DMS 273 (cell line): ENCODE results near the gene LYSET.
"Not testable (repeated sequence)": the region's sequence is repeated elsewhere in the genome, so short reads cannot be mapped to it uniquely, and the experiment has no call there.

Experiments
- DNase-seq: peaks from one replicate; lab custom pipeline; 2025; ENCODE audit not compliant: unreplicated experiment; lab: John Stamatoyannopoulos, UW

LYSET gene

GRCh38 chr14:93184391-93185348 lies at the start of gene LYSET, which contains the start of gene MOAP1:
Gene LYSET (plus strand): TSS chr14:93185317. CDS start chr14:93185406, 89 bp downstream.
Gene MOAP1 (minus strand): TSS chr14:93184897. CDS start chr14:93184242, 655 bp downstream.
- DNase-seq, result peak; percentile 94

DNA sequence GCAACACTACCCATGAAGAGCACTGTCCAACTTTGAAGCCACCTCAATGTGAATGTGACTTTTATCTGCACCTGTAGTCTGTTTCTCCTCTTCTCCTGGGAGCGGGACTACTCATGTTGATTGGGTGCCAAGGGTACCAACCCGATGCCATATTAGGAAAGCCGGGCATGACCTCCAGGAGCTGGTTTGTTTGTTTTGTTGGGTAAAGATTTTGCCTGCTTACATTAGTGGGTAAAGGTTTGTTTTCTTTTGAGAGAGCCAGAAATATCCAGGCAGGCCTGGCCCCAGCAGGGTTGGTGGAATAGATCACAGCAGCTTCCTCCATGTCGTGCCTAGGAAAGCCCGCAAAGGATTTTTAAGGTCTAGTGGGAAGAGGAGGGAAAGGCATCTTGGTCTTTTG lies 49.7 kb upstream of the LYSET start:
- DNase-seq, result no peak

DNA sequence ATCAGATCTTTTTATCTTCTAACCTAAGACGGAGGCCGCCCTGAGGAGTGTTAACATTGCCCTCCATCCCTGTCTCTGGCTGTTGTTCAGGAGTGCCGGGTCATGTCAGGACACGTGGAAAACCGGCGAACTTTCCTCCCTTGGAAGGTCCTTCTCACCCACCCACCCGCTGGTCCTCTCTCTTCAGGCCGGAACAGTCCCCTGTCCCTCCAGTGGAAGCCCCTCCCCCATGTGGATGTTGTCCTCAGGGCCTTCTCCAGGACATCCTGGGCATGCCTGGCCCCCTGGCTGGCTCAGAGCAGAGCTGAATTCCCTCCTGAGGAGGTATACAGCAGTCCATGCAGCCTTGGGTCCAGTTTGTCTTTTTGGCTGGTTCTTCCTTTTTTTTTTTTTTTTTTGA lies 49.1 kb upstream of the LYSET start:
- DNase-seq, result no peak

GRCh38 chr14:93136508-93136907 lies 48.6 kb upstream of the LYSET start:
- DNase-seq, result not testable (repeated sequence)

DNA sequence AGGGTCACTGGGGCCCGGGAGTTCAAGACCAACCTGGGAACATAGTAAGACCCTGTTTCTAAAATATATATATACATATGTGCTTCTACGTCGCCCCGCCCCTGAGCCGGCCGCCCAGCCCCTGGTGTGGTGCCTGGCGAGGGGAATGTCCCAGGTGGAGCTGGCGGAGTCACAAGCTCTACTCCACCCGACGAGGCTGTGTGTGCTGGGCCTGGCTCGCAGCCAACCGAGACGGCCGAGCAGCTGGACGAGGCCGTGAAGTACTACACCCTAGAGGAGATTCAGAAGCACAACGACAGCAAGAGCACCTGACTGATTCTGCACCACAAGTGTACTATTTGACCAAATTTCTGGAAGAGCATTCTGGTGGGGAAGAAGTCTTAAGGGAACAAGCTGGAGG lies 47.3 kb upstream of the LYSET start:
- DNase-seq, result peak; percentile 85

GRCh38 chr14:93142854-93143652 lies 42.1 kb upstream of the LYSET start:
- no peak for DNase-seq

DNA sequence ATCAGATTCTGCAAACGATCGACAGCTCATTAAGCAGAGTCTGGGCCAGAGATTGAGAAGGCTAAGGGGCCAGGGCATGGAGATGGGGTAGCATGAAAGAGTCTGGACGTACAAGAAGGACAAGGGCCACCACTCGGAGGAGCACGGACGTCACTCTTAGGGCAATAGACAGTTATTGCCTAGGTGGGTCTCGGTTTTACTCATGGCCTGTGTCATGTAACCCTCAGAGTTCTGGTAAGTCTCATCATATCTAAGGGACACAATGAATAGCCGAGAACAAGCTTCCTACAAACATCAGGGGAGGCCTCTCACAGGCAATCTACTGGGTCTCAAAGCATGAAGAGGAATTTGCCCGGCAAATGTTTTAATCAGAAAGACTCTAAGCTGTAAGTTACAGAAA lies 39.0 kb upstream of the LYSET start:
- no peak for DNase-seq

- no peak for DNase-seq
Observed at GRCh38 chr14:93148979-93149378, 36.1 kb upstream of the LYSET start.

DNA sequence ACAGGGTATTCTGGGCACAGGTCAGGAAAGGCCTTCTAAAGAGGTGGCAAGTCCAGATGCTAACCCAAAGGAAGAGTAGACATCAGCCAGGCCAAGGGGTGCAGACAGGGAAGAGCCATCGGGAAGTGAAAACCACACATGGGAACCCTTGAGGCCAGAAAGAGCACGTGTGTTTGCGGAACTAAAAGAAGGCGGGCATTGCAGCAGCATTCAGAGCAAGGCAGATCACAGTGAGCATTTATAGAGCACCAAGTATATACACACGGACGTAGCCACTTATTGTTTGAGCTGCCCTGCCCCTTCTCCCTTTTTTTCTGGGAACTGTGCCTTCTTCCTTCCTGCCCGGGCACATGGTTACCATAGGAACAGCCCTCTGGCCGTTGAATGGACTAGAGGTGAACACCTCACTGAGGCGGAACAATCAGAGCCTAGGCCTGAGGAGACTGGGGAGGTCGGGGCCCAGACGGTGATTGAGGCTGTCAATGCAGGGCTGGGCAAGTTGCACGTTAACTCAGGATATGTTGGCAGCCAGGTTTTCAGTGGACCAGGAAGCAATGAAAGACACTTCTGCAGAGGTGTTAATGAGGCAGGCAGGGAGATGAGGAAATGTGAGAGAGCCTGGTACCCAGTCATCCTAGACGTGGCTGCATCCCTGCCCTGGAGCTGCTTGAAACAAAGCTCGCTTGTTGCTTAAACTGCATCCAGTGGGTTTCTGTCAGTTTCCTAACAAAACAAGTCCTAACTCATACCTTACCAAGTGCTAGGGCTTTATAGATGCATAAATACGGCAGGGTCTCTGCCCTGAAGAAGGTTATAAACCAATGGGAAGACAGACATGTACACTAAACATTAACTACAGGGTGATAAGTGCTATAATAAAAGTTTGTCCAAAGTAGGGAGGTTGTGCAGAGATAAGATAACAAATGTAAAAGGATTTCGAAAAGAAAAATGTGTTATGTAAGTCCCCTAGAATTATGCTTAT lies 34.6 kb upstream of the LYSET start:
- DNase-seq, result no peak

GRCh38 chr14:93153121-93153520 lies 32.0 kb upstream of the LYSET start:
- no peak for DNase-seq

DNA sequence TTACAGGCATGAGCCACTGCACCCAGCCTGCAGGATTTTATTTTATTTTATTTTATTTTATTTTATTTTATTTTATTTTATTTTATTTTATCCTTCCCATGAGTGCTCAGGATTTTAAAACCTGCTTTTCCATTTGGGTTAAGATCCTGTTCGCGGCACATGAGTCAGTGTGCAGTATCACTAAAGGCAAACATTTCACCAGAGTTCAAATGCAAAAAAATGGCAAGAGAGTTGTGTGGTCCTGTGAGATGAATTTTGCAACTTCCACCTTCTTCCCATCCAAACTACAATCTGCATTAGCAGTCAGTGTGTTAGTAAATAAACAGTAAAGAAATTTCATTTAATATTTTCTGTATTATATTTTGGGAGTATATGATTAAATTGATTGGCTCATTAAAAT lies 29.4 kb upstream of the LYSET start:
- DNase-seq, result no peak

DNA sequence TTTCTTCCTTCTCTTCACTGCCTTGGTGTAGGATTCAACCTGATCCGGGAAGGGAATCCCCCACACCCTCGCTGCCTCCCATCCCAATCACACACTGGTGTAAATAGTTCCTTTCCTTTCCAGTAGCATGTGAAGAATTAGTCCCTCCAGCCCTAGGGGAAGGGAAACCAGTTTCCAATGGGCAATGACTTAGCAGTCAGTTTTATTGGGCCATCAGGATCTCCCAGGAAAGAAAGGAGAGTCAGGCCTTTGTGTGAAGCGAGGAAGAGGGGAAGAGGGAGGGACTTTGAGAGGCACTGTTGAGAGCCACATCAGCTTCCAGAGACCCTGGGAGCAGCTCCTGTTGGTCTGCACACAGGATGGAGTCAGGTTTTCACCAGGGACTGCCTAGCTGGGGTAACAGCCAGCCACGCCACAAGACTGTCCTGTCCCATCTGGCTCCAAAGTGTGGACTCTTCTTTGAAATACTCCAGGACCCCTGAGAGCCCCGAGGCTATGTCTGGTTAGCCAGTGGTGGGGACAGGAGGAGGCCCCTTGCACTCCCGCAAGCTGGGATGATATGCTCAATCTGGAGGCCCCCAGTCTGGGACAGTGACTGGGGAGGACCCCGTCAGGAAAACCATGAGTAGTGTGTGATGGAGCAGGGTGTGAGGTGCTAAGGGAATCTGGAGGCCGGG lies 28.3 kb upstream of the LYSET start:
- DNase-seq, result no peak

- DNase-seq, result not testable (repeated sequence)
Observed at GRCh38 chr14:93158349-93158748, 26.8 kb upstream of the LYSET start.

DNA sequence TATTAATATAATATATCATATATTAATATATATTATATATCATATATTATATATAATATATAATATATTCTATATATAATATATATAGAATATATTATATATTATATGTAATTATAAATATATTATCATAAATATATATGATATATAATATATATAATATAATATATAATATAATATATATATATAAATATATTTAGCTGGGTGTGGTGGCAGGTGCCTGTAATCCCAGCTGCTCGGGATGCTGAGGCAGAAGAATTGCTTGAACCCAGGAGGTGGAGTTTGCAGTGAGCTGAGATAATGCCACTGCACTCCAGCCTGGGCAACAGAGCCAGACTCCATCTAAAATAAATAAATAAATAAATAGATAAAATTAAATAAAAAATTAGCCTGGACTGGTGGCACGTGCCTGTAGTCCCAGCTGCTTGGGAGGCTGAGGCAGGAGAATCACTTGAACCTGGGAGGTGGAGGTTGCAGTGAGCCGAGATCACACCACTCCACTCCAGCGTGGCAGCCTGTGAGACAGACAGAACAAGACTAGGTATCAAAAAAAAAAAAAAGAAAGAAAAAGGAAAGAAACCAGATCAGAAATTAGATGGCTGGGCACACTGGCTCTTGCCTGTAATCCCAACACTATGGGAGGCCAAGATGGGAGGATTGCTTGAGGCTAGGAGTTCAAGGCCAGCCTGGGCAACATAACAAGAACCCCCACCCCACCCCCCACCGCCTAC lies 25.3 kb upstream of the LYSET start:
- not testable (repeated sequence) for DNase-seq

GRCh38 chr14:93160353-93160801 lies 24.7 kb upstream of the LYSET start:
- peak; percentile 65 for DNase-seq

DNA sequence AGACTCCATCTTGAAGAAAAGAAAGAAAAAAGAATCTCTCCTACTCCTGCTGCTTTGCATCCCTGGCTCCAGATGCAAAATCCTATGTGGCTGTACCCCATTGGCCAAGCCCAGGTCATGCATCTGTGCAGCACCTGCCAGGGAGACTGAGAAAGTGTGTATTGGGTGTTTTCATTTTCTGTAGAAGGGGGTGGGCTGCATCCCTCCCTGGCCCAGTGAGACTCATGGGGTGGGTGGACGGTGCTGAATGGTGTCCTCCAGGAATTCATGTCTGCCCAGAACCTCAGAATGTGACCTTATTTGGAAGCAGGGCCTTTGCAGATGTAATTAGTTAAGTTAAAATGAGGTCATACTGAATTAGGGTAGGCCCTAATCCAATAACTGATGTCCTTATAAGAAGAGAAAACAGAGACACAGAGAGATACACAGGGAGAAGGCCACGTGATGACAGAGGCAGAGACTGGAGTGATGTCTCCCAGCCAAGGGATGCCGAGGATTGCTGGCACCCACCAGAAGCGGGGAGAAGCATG lies 23.6 kb upstream of the LYSET start:
- no peak for DNase-seq

GRCh38 chr14:93163564-93163963 lies 21.6 kb upstream of the LYSET start:
- peak; percentile 21 for DNase-seq

DNA sequence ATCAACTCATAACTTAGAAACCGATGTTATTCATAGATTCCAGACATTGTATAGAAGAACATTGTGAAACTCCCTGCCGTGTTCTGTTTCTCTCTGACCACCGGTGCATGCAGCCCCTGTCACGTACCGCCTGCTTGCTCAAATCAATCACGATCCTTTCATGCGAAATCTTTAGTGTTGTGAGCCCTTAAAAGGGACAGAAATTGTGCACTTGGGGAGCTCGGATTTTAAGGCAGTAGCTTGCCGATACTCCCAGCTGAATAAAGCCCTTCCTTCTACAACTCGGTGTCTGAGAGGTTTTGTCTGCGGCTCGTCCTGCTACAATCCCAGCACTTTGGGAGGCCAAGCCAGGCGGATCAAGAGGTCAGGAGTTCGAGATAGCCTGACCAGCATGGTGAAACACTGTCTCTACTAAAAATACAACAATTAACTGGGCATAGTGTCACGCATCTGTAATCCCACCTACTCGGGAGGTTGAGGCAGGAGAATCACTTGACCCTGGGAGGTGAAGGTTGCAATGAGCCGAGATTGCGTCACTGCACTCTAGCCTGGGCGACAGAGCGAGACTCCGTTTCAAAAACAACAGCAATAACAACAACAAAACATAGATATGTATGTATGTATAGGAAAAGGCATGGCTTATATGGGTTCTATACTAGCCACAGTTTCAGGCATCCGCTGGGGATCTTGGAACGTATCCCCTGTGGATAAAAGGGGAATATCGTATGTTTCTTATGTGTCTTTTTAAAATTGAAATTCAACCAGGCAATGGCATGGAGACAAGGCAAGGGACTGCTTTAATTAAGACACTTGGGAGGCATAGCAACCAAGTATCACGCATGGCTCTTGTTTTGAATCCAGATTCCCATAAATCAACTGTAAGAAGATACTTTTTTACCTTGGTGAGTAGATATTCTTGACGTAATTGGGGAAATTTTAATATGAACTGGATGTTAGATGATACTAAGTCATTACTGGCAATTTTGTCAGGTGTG lies 19.5 kb upstream of the LYSET start:
- not testable (repeated sequence) for DNase-seq
